ENCODE measurements around the gene IST1.
A peak's percentile ranks its signal among the peaks of the same experiment; 100 is the strongest.

IST1 gene

GRCh38 chr16:71920658-71921057 is 25.3 kb downstream of the IST1 start:
- no peak for FAIRE-seq

- FAIRE-seq: no peak
These were observed 28.8 kb downstream of the IST1 start for GRCh38 chr16:71923941-71924690.

- no peak for FAIRE-seq
These were observed 29.4 kb downstream of the IST1 start for GRCh38 chr16:71924710-71925109.

GRCh38 chr16:71927383-71927782 is 32.1 kb downstream of the IST1 start:
- FAIRE-seq: no peak

- FAIRE-seq: no peak
These were observed 32.5 kb downstream of the IST1 start for GRCh38 chr16:71927787-71928186.

- no peak for FAIRE-seq
These were observed 33.7 kb downstream of the IST1 start for GRCh38 chr16:71929048-71929447.

GRCh38 chr16:71930013-71930563 is 34.8 kb downstream of the IST1 start:
- no peak for FAIRE-seq

GRCh38 chr16:71931001-71931400 is 35.7 kb downstream of the IST1 start:
- no peak for FAIRE-seq

- FAIRE-seq: no peak
These were observed 36.3 kb downstream of the IST1 start for GRCh38 chr16:71931599-71931998.

- no peak for FAIRE-seq
These were observed 37.7 kb downstream of the IST1 start for GRCh38 chr16:71933017-71933416.

GRCh38 chr16:71933913-71934695 is 38.8 kb downstream of the IST1 start:
- no peak for FAIRE-seq

- no peak for FAIRE-seq
These were observed 42.7 kb downstream of the IST1 start for GRCh38 chr16:71937868-71938510.

GRCh38 chr16:71943887-71944286 is 48.6 kb downstream of the IST1 start:
- no peak for FAIRE-seq

- no peak for FAIRE-seq
These were observed 50.3 kb downstream of the IST1 start for GRCh38 chr16:71945616-71946015.

GRCh38 chr16:71952825-71953224 is 57.5 kb downstream of the IST1 start:
- no peak for FAIRE-seq

GRCh38 chr16:71954180-71954579 is 58.8 kb downstream of the IST1 start:
- no peak for FAIRE-seq

GRCh38 chr16:71954699-71955195 is 59.4 kb downstream of the IST1 start:
- FAIRE-seq: no peak

- FAIRE-seq: no peak
These were observed 61.2 kb downstream of the IST1 start for GRCh38 chr16:71956486-71956885.

GRCh38 chr16:71961066-71962039 is 66.0 kb downstream of the IST1 start:
- FAIRE-seq: peak; percentile 89

- no peak for FAIRE-seq
These were observed 68.0 kb downstream of the IST1 start for GRCh38 chr16:71963125-71963875.

- FAIRE-seq: no peak
These were observed 69.9 kb downstream of the IST1 start for GRCh38 chr16:71965223-71965622.
